ENCODE results near the gene CSF2RB. TPM values are rescaled to one million over a fixed set of nuclear protein-coding genes. Genes with fewer than 3 reads are reported as not detected.

Gene CSF2RB
- total and polyA plus RNA-seq, 2 of the 13 experiments (the other 11 are each of a cell fraction or from before 2014, with no cell fraction given): not detected

GRCh38 chr22:36922711-36923110 is 9.3 kb downstream of the CSF2RB start (continued):
- no peak for TF ChIP-seq ZNF503 (CRISPR knock-in tag; IDR thresholded peaks at IDR 0.05)
- TF ChIP-seq ZNF362 (CRISPR knock-in tag; IDR thresholded peaks at IDR 0.05; ENCODE audit: borderline replicate concordance): no peak
- TF ChIP-seq TFDP2 (CRISPR knock-in tag; IDR thresholded peaks at IDR 0.05): no peak
- TF ChIP-seq MAFK (conservative IDR thresholded peaks at IDR 0.05 in 1 of 2, IDR thresholded peaks at IDR 0.05 in 1 of 2; ENCODE audit: low read length in 2 of 2): no peak
- no peak for TF ChIP-seq HOMEZ (CRISPR knock-in tag; IDR thresholded peaks at IDR 0.05; ENCODE audit: low read depth)
- TF ChIP-seq DBP (CRISPR knock-in tag; IDR thresholded peaks at IDR 0.05; ENCODE audit: not compliant biosample characterization): no peak

Measured in HepG2 (cell line).